ENCODE data around the gene OOSP4A. TPM values are rescaled to one million over a fixed set of nuclear protein-coding genes. Genes with fewer than 3 reads are reported as not detected.

Gene OOSP4A
- total and polyA plus RNA-seq, 7 donors, result not detected

Other genes with a start within 250 kb of the OOSP4A start
- gene STX3, start 208.7 kb upstream of the OOSP4A start, total RNA-seq, result 10 to 100 TPM in 1 of 4 donors, 1 to 10 TPM in 3; 7.3 to 11.1 (median 9.4) TPM
- gene STX3, start 208.7 kb upstream of the OOSP4A start, polyA plus RNA-seq, result 1 to 10 TPM; 3.8 to 6.1 (median 4.7) TPM
- 10 to 100 TPM; 37.8 to 53.9 (median 50.4) TPM for gene MRPL16, start 153.3 kb upstream of the OOSP4A start, total RNA-seq
- 10 to 100 TPM; 50.2 to 92.7 (median 55.3) TPM for gene MRPL16, start 153.3 kb upstream of the OOSP4A start, polyA plus RNA-seq
- gene CBLIF, start 118.5 kb upstream of the OOSP4A start, total RNA-seq, result not detected
- gene CBLIF, start 118.5 kb upstream of the OOSP4A start, polyA plus RNA-seq, result under 1 TPM in 1 of 3 donors, not detected in 2; 0.05 TPM
- gene TCN1, start 97.5 kb upstream of the OOSP4A start, total RNA-seq, result under 1 TPM in 1 of 4 donors, not detected in 3; 0.44 TPM
- not detected for gene TCN1, start 97.5 kb upstream of the OOSP4A start, polyA plus RNA-seq
- gene OOSP3, start 85.3 kb upstream of the OOSP4A start, total RNA-seq, result not detected
- gene OOSP3, start 85.3 kb upstream of the OOSP4A start, polyA plus RNA-seq, result not detected
- not detected for gene OOSP1, start 25.6 kb upstream of the OOSP4A start, total RNA-seq
- under 1 TPM in 1 of 3 donors, not detected in 2; 0.22 TPM for gene OOSP1, start 25.6 kb upstream of the OOSP4A start, polyA plus RNA-seq
- not detected for gene OOSP4B, start 53.1 kb downstream of the OOSP4A start, total RNA-seq
- not detected for gene OOSP4B, start 53.1 kb downstream of the OOSP4A start, polyA plus RNA-seq
- not detected for gene OOSP2, start 76.4 kb downstream of the OOSP4A start, total RNA-seq
- not detected for gene OOSP2, start 76.4 kb downstream of the OOSP4A start, polyA plus RNA-seq
- not detected for gene MS4A3, start 92.6 kb downstream of the OOSP4A start, total RNA-seq
- gene MS4A3, start 92.6 kb downstream of the OOSP4A start, polyA plus RNA-seq, result under 1 TPM in 1 of 3 donors, not detected in 2; 0.03 TPM
- gene MS4A2, start 124.6 kb downstream of the OOSP4A start, total RNA-seq, result under 1 TPM; 0.17 to 0.55 (median 0.31) TPM
- under 1 TPM in 2 of 3 donors, not detected in 1; 0.01 to 0.05 TPM for gene MS4A2, start 124.6 kb downstream of the OOSP4A start, polyA plus RNA-seq
- 10 to 100 TPM; 14.7 to 22.6 (median 18.0) TPM for gene MS4A6A, start 219.1 kb downstream of the OOSP4A start, total RNA-seq
- gene MS4A6A, start 219.1 kb downstream of the OOSP4A start, polyA plus RNA-seq, result 10 to 100 TPM in 1 of 3 donors, 1 to 10 TPM in 2; 2.9 to 11.6 (median 4.2) TPM